ENCODE data around the gene LIPT2.

LIPT2 gene

DNA sequence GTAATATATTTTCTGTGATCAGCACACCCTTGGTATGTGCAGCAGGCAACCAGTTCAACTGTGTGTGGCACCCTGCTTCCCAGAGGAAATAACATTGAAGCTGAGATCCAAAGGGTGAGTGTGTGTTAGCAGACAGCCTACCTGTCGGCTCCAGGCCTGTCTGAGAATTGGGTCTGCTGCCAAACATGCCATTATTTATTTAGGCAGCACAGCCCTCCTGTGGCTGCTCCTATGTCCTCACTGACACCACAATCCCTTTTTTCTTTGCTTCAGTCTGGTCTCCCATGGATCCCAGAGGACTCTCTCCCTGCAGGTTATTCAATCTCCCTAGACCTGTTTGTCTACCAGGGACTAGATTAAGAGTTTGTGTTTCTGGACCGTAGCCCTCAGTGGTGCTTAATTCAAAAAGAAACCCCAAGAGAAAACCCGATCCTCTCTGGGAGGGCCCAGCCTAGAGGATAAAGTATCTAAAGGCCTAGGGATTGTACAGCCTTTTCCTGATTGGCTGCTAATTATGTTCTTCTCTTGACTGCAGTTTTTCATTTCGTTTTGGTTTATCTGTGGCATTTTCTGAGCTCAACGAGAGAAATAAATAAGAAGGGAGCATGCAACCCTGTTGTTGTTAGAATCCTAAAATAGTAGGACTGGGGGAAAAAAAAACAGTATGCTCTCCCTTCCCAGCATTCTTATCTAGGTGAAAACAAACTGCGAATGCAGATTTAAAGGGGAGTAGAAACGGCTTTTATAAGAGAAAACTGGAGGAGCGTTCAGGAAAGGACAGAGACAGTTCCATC is 50.3 kb downstream of the LIPT2 start:
- peak; percentile 80 for ATAC-seq
- TF ChIP-seq ZNF565 (CRISPR knock-in tag; conservative IDR thresholded peaks at IDR 0.05; ENCODE audit: low read depth) (no peak), ARNTL (CRISPR knock-in tag; IDR thresholded peaks at IDR 0.05; ENCODE audit: borderline replicate concordance, low read depth) (no peak), ZFP3 (CRISPR knock-in tag; IDR thresholded peaks at IDR 0.05) (no peak), PATZ1 (CRISPR knock-in tag; IDR thresholded peaks at IDR 0.05; ENCODE audit: borderline replicate concordance) (no peak), TSHZ2 (CRISPR knock-in tag; IDR thresholded peaks at IDR 0.05) (no peak), BACH2 (CRISPR knock-in tag; IDR thresholded peaks at IDR 0.05; ENCODE audit: borderline replicate concordance) (no peak), GLIS3 (CRISPR knock-in tag; IDR thresholded peaks at IDR 0.05) (no peak)
- TF ChIP-seq, protein P1, sequence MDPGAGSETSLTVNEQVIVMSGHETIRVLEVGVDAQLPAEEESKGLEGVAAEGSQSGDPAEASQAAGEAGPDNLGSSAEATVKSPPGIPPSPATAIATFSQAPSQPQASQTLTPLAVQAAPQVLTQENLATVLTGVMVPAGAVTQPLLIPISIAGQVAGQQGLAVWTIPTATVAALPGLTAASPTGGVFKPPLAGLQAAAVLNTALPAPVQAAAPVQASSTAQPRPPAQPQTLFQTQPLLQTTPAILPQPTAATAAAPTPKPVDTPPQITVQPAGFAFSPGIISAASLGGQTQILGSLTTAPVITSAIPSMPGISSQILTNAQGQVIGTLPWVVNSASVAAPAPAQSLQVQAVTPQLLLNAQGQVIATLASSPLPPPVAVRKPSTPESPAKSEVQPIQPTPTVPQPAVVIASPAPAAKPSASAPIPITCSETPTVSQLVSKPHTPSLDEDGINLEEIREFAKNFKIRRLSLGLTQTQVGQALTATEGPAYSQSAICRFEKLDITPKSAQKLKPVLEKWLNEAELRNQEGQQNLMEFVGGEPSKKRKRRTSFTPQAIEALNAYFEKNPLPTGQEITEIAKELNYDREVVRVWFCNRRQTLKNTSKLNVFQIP (CRISPR knock-in tag; IDR thresholded peaks at IDR 0.05; ENCODE audit: borderline replicate concordance, low read depth), result no peak

DNA sequence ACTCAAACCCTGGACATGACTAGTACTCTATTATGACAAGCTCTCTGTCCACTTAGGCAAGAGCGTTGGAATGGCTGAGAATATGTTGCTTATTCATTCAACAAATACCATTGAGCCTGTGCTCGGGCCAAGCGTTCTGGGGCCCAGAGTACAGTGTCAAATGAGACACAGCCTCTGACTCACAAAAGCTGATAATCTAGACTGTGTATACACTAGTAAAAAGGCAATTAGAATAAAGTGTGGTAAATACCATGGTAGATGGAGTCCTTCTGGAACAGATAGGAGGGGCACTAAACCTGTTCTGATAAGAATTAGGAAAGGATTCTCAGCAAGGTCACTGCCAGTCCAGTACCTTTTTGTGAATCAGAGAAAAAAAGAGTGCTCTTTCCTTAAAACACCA is 50.9 kb downstream of the LIPT2 start:
- TF ChIP-seq OSR1 (CRISPR knock-in tag; IDR thresholded peaks at IDR 0.05), result no peak
- TF ChIP-seq TSHZ2 (CRISPR knock-in tag; IDR thresholded peaks at IDR 0.05), result no peak
- TF ChIP-seq ZNF8 (CRISPR knock-in tag; IDR thresholded peaks at IDR 0.05), result no peak
- no peak for TF ChIP-seq BACH2 (CRISPR knock-in tag; IDR thresholded peaks at IDR 0.05; ENCODE audit: borderline replicate concordance)
- TF ChIP-seq GLIS3 (CRISPR knock-in tag; IDR thresholded peaks at IDR 0.05), result no peak
- no peak for TF ChIP-seq TCF4 (CRISPR knock-in tag; IDR thresholded peaks at IDR 0.05; ENCODE audit: borderline replicate concordance)
- TF ChIP-seq ZFP3 (CRISPR knock-in tag; IDR thresholded peaks at IDR 0.05), result no peak
- TF ChIP-seq, protein P1 (CRISPR knock-in tag; IDR thresholded peaks at IDR 0.05; ENCODE audit: borderline replicate concordance, low read depth), result no peak
- no peak for TF ChIP-seq SNAI2 (CRISPR knock-in tag; IDR thresholded peaks at IDR 0.05)
- TF ChIP-seq CSDC2 (CRISPR knock-in tag; IDR thresholded peaks at IDR 0.05), result no peak
- TF ChIP-seq ZNF70 (CRISPR knock-in tag; IDR thresholded peaks at IDR 0.05), result no peak
- no peak for TF ChIP-seq ZNF565 (CRISPR knock-in tag; conservative IDR thresholded peaks at IDR 0.05; ENCODE audit: low read depth)
- no peak for TF ChIP-seq ARNTL (CRISPR knock-in tag; IDR thresholded peaks at IDR 0.05; ENCODE audit: borderline replicate concordance, low read depth)

More for the DNA sequence above, 50.9 kb downstream of the LIPT2 start:
- ATAC-seq, result no peak; the same call in 2 of the 3 replicates

All from SK-N-SH treated with all-trans-retinoic acid at 6 μM for 48 hours (cell line).